ENCODE data around the gene ATP6V0A1.
"Not testable (repeated sequence)": the region's sequence is repeated elsewhere in the genome, so short reads cannot be mapped to it uniquely, and the experiment has no call there.

Gene ATP6V0A1

GRCh38 chr17:42543190-42544079 is 84.8 kb downstream of the ATP6V0A1 start:
- DNase-seq, result no peak

DNA sequence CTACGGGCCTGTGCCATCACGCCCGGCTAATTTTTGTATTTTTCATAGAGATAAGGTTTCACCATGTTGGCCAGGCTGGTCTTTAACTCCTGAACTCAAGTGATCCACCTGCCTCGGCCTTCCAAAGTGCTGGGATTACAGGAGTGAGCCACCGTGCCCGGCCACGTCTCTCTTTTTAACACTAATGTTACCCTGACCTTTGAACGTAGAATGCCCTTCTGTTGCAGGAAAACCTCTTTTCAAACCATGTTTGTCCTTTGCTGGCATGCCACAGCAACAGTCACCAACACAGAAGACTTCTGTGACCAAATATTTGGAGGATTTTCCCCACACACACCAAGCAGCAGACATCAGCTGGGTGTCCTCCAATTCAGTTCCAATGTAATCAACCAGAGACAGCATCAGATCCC is 86.2 kb downstream of the ATP6V0A1 start:
- no peak for DNase-seq

DNA sequence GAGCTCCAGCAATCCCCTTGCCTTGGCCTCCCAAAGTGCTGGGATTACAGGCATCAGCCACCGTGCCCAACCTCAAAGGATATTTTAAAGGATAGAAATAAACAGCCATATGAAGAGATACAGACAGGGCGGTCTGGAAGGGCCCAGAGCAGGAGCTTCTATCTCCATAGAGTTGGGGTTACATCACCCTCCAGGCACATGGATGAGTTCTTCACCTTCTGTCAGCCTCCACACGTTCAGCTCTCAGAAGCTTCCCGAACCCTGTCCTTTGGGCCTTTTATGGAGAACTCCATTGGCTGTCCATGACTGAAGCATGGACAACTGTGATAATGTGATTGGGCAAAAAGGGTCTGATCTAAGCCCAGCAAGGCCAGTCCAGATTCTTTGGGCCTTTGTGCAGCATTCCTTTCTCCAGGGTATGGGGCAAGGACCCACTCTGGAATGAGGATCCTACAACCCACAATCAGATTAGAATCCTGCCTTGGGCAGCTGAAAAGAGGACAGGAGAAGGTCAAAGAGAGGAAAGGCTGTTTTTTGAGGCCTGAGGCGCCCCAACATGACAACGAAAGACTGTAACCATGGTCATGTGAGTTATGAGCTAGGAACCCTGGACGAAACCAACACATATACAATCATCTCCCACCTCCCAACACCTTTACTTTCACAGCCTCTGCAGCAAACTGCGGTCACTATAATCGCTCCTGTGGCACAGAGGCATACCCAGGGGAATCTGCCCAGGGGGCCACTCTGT is 87.3 kb downstream of the ATP6V0A1 start:
- DNase-seq, result not testable (repeated sequence)

GRCh38 chr17:42547001-42547461 is 88.4 kb downstream of the ATP6V0A1 start:
- no peak for DNase-seq

GRCh38 chr17:42547698-42548069 is 89.0 kb downstream of the ATP6V0A1 start:
- no peak for DNase-seq

DNA sequence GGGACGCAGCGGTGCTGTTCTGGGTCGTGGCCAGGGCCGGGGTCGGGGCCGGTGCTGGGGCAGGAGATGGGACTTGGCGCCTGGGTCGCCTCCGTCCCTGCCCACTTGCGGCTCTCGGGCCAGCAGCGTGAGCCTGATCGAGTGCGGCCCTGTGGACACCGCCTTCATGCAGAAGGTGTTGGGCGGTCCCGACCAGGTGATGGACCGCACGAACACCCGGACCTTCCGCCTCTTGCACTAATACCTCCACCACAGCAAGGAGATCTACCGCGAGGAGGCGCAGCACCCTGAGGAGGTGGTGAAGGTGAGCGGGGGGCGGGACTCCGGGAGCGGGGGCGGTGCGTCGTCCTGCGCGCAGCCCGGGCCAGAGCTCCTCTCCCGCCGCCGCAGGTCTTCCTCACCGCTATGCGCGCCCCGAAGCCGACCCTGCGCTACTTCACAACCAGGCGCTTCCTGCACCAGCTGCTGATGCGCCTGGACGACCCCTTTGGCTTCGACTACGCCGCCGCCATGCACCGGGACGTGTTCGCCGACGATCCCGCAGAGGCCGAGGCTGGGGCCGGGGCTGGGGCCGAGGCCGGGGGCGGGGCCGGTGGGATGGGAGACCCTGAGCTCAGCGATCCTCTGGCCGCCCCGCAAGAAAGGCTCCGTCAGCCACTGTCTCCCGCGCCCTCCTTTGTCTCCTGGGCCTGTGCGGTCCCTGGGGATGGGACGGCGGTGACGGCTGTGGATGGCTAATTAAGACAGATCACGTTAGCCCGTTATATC is 89.6 kb downstream of the ATP6V0A1 start:
- peak; percentile 86 to 89 for DNase-seq

DNA sequence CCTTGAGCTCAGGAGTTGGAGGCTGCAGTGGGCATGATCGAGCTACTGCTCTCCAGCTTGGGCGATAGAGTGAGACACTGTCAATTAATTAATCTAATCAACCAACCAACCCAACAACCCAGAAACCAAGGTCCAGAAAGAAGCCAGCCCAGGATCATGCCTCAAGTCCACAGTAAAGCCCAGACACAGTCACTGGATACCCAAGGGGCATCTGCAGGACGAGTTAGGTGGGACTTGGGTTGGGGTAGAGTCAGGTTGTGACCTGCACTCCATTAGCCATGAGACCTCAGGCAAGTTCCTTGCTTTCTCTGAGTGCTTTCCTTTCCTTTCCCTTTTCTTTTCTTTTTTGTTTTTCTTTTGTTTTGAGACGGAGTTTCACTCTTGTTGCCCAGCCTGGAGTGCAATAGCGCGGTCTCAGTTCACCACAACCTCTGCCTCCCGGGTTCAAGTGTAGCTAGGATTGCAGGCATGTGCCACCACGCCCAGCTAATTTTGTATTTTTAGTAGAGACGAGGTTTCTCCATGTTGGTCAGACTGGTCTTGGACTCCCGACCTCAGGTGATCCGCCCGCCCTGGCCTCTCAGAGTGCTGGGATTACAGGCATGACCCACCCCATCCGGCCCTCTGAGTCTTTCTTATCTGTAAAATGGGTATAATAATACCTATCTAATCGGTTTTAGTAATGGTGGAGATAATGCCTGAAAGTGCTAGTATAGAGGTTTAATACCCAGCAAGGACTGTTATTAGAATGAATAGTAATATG is 90.5 kb downstream of the ATP6V0A1 start:
- no peak for DNase-seq

DNA sequence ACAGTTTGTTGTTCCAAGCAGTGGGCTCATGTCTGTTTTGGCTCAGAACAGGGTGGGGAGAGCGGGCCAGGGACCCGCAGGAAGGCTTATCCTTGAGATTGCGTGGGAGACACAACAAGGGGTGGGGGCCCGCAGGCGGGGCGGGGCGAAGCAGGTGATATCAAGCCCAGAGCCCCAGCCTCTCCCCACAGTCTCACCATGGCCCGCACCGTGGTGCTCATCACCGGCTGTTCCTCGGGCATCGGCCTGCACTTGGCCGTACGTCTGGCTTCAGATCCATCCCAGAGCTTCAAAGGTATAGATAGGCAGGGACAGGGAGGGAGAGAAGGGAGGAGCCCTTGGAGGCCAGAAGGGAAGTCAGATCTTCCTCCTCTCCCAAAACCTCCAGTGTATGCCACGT is 94.1 kb downstream of the ATP6V0A1 start, which contains the start of gene HSD17B1:
TSS of gene HSD17B1 (plus strand) at position 188 of the 400 bp plus-strand sequence. CDS start at position 199, 11 bp downstream.
- not testable (repeated sequence) for DNase-seq

- no peak for DNase-seq
These were observed 94.6 kb downstream of the ATP6V0A1 start for GRCh38 chr17:42553161-42553818.

- DNase-seq, result peak in 1 of 2 experiments; percentile 32
These were observed 95.2 kb downstream of the ATP6V0A1 start for GRCh38 chr17:42553866-42554249.

- peak; percentile 82 to 84 for DNase-seq
These were observed 95.8 kb downstream of the ATP6V0A1 start for GRCh38 chr17:42554250-42555121.

DNA sequence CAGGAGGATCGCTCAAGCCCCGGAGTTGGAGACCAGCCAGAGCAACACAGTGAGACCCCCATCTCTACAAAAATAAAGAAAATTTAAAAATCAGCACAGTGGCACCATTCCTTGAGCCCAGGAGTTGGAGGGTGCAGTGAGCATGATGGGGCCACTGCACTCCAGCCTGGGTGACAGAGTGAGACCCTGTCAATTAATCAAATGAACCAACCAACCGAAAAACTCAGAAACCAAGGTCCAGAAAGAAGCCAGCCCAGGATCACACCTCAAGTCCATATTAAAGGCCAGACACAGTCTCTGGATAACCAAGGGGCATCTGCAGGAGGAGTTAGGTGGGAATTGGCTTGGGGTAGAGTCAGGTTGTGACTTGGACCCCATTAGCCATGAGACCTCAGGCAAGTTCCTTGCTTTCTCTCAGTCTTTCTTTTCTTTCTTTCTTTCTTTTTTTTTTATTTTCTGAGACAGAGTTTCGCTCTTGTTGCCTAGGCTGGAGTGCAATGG is 96.5 kb downstream of the ATP6V0A1 start:
- DNase-seq, result no peak

GRCh38 chr17:42555961-42556617 is 97.4 kb downstream of the ATP6V0A1 start:
- not testable (repeated sequence) for DNase-seq

DNA sequence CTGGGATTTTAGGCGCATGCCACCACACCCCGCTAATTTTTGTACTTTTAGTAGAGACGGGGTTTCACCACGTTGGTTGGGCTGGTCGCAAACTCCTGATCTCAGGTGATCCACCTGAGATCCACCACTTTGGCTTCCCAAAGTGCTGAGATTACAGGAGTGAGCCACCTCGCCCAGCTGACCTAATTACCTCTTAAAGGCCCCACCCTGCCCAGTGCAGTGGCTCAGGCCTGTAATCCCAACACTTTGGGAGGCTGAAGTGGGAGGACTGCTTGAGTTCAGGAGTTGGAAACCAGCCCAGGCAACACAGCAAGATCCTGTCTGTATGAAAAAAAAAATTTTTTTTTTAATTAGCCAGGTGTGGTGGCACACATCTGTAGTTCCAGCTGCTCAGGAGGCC is 100.4 kb downstream of the ATP6V0A1 start:
- no peak for DNase-seq

- no peak for DNase-seq
These were observed 101.6 kb downstream of the ATP6V0A1 start for GRCh38 chr17:42560246-42560645.

GRCh38 chr17:42561897-42562387 is 103.3 kb downstream of the ATP6V0A1 start, which contains the start of gene COASY:
Gene COASY, plus strand, starts transcription at chr17:42562148. Its CDS starts 475 bp downstream, at chr17:42562623.
- DNase-seq, result peak; percentile 93 to 97

DNA sequence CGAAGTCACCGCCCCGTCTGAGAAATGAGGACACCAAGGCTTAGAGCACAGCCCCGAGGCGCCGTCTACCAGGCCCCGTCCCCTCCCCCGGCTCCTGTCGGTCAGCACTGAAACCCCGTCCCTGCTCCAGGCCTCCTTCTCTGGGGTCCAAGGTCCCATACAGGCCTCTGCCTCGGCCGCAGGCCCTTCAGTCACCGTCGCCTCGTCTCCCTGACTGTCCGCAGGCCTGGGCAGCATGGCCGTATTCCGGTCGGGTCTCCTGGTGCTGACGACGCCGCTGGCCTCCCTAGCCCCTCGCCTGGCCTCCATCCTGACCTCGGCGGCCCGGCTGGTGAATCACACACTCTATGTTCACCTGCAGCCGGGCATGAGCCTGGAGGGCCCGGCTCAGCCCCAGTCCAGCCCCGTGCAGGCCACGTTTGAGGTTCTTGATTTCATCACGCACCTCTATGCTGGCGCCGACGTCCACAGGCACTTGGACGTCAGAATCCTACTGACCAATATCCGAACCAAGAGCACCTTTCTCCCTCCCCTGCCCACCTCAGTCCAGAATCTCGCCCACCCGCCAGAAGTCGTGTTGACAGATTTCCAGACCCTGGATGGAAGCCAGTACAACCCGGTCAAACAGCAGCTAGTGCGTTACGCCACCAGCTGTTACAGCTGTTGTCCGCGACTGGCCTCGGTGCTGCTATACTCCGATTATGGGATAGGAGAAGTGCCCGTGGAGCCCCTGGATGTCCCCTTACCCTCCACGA is 103.9 kb downstream of the ATP6V0A1 start:
- DNase-seq, result no peak

DNA sequence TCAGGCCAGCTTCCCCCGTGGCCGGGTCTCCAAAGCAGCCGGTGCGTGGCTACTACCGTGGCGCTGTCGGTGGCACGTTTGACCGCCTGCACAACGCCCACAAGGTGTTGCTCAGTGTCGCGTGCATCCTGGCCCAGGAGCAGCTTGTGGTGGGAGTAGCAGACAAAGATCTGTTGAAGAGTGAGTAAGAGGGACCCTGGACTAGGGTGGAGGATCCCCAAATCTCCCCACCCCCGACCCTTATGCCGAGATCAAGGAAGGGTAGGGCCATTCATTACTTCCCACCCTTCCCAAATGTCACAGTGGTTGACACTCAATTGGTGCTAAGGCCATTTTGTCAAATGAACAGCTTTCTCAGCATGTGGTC is 104.4 kb downstream of the ATP6V0A1 start:
- DNase-seq, result no peak

DNA sequence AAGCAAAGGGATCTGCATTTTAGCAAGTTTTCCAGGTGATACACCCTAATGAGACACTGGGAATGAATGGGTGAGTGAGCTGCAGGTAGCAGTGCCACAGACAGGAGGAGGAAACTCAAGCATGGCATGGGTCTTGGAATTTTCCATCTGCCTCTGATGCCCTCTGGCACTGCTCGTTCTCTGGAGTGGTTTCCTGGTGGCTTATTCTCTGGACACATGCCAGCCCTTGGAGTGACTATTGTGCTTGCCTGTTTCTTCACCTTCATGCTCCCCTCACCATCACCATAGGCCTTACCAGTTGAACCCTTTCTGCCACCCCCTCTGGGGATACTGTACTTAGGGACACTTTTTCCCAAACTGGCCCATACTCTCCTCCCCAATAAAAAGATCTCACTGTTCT is 104.9 kb downstream of the ATP6V0A1 start:
- DNase-seq, result no peak

All from activated CD4-positive, alpha-beta T cell treated with anti-CD3 and anti-CD28 coated beads, Interleukin-2, amount 50 U/mL, for 48 hours (primary cell).